A375 (cell line): ENCODE measurements around the gene EIF3K. TPM values are rescaled to one million over a fixed set of nuclear protein-coding genes. Genes with fewer than 3 reads are reported as not detected.

Experiments used
- total RNA-seq: library from RNA; depleted of rRNA; stranded (reverse); fragments of >200 nt; shearing (Covaris generic); gene quantifications from 2 replicates; pipeline ENCODE4 v1.2.3, GENCODE V29; 2014; rRNA removed

The EIF3K gene
- total RNA-seq, result 452 and 462 TPM in 2 replicates

DNA sequence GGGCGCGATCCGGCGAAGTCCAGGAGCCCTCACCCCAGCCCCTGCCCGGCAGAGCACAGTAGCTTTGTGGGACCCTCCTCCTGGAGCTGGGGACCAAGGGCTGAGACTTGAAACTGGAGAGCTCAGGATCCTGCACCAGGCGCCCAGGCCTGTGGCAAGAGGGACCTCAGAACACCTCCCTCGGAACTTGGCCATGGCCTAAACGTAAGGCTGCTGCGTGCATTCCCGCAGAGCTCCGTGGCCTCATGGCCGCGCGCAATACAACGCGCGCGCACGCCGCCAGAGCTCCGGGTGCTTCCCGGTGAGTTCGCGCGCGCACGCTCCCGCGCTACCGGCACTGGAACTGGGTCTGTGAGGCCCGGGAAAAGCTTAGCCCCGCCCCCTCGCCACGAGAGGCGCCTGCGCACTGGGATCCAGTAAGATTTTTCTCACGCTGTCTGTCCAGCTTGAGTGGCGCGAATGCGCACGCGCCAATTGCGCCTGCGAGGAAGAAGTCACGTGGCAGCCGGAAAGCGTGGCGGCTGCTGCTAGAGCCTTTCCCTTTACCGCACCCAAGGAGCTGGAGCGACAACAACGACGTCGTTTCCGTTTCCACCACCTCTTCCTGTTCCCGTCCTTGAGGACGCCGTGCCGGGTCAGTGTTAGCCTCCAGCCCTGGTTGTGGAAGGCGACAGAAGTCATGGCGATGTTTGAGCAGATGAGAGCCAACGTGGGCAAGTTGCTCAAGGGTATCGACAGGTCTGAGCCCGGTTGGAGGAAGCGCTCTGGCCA, at the start of gene EIF3K:
TSS of gene EIF3K (plus strand) at position 599 of the 771 bp plus-strand sequence. CDS start at position 680, 81 bp downstream.

GRCh38 chr19:38617764-38618589, 1.0 kb upstream of the EIF3K start, which contains the start of gene MAP4K1:
TSS of gene MAP4K1 (minus strand) at chr19:38617953. CDS start at chr19:38617895, 58 bp downstream.

GRCh38 chr19:38647368-38647965, 28.5 kb downstream of the EIF3K start, which contains the start of gene ACTN4:
TSS of gene ACTN4 (plus strand) at chr19:38647649. CDS start at chr19:38647746, 97 bp downstream.

Other genes starting within 250 kb of the EIF3K start
- gene PSMD8, start 244.6 kb upstream of the EIF3K start, total RNA-seq, result 286 and 339 TPM in 2 replicates
- 0.41 and 1.8 TPM in 2 replicates for gene GGN, start 231.2 kb upstream of the EIF3K start, total RNA-seq
- 8.5 and 10.9 TPM in 2 replicates for gene SPRED3, start 230.5 kb upstream of the EIF3K start, total RNA-seq
- gene FAM98C, start 216.1 kb upstream of the EIF3K start, total RNA-seq, result 20.3 and 24.9 TPM in 2 replicates
- gene RASGRP4, start 193.0 kb upstream of the EIF3K start, total RNA-seq, result not detected in 2 replicates
- 0.05 and 0.19 TPM in 2 replicates for gene RYR1, start 185.5 kb upstream of the EIF3K start, total RNA-seq
- gene MAP4K1, start 1.2 kb upstream of the EIF3K start, total RNA-seq, result 0.34 and 1.3 TPM in 2 replicates
- 607 and 674 TPM in 2 replicates for gene ACTN4, start 28.5 kb downstream of the EIF3K start, total RNA-seq
- gene CAPN12, start 125.3 kb downstream of the EIF3K start, total RNA-seq, result 0.91 TPM in 1 of 2 replicates, not detected in the other
- not detected in 2 replicates for gene LGALS7, start 154.3 kb downstream of the EIF3K start, total RNA-seq
- 2.8 TPM in 1 of 2 replicates, not detected in the other for gene LGALS7B, start 170.0 kb downstream of the EIF3K start, total RNA-seq
- 0.57 TPM in 1 of 2 replicates, not detected in the other for gene LGALS4, start 193.8 kb downstream of the EIF3K start, total RNA-seq
- 121 and 136 TPM in 2 replicates for gene ECH1, start 212.6 kb downstream of the EIF3K start, total RNA-seq
- 304 and 320 TPM in 2 replicates for gene HNRNPL, start 230.8 kb downstream of the EIF3K start, total RNA-seq